ENCODE data around the gene SLC20A1.

Gene SLC20A1

GRCh38 chr2:112679484-112679883 is 33.7 kb downstream of the SLC20A1 start:
- Histone ChIP-seq H3K27ac (ENCODE audit: insufficient read depth, low read depth, low read length, poor library complexity, severe bottlenecking) (no peak overlapping the region), H3K9me3 (ENCODE audit: control insufficient read depth, low read length) (no peaks in the 10 kb centered on the region), H3K27me3 (ENCODE audit: control insufficient read depth, insufficient read depth, low read length, poor library complexity, severe bottlenecking) (no peaks in the 10 kb centered on the region), H3K4me1 (ENCODE audit: control insufficient read depth, insufficient read depth, low read length) (no peaks in the 10 kb centered on the region), H3K36me3 (ENCODE audit: control insufficient read depth, insufficient read depth, low read length) (no peaks in the 10 kb centered on the region), H3K4me3 (ENCODE audit: insufficient read depth, low read depth, low read length) (no peak overlapping the region)
- 78 to 85% methylated on average over 3 of the region's 3 CpGs for WGBS, 2 experiments

DNA sequence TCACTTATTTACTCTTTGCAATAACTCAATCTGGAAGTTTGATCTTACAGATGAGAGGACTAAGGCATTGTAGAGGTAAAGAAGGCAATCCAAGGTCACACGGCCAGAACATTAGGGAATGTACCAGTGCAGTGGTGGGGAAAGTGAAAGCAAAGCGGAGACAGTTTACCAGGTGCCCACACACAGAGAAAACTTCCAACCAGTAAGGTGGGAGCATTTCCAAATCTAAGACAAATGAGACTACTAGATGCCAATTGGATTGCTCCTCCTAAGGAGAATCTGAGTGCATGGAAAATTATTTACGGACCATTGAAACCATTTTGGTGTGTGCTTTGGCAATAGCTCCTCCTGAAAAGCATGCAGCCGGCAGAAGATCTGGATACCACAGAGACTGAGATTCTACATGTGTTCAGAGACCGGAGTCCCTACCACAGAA is 34.9 kb downstream of the SLC20A1 start:
- Histone ChIP-seq H3K9me3 (ENCODE audit: control insufficient read depth, low read length) (no peaks in the 10 kb centered on the region), H3K4me1 (ENCODE audit: control insufficient read depth, insufficient read depth, low read length) (no peaks in the 10 kb centered on the region), H3K4me3 (ENCODE audit: insufficient read depth, low read depth, low read length) (no peak overlapping the region), H3K36me3 (ENCODE audit: control insufficient read depth, insufficient read depth, low read length) (no peaks in the 10 kb centered on the region), H3K27ac (ENCODE audit: insufficient read depth, low read depth, low read length, poor library complexity, severe bottlenecking) (no peak overlapping the region), H3K27me3 (ENCODE audit: control insufficient read depth, insufficient read depth, low read length, poor library complexity, severe bottlenecking) (no peaks in the 10 kb centered on the region)
- 94 to 95% methylated on average over 5 of the region's 5 CpGs for WGBS, 2 experiments

GRCh38 chr2:112682101-112682500 is 36.4 kb downstream of the SLC20A1 start:
- Histone ChIP-seq H3K4me3 (ENCODE audit: insufficient read depth, low read depth, low read length) (no peak overlapping the region), H3K4me1 (ENCODE audit: control insufficient read depth, insufficient read depth, low read length) (no peaks in the 10 kb centered on the region), H3K36me3 (ENCODE audit: control insufficient read depth, insufficient read depth, low read length) (no peaks in the 10 kb centered on the region), H3K27me3 (ENCODE audit: control insufficient read depth, insufficient read depth, low read length, poor library complexity, severe bottlenecking) (no peaks in the 10 kb centered on the region), H3K27ac (ENCODE audit: insufficient read depth, low read depth, low read length, poor library complexity, severe bottlenecking) (no peak overlapping the region), H3K9me3 (ENCODE audit: control insufficient read depth, low read length) (no peaks in the 10 kb centered on the region)
- 90 to 94% methylated on average over 7 of the region's 7 CpGs for WGBS, 2 experiments

DNA sequence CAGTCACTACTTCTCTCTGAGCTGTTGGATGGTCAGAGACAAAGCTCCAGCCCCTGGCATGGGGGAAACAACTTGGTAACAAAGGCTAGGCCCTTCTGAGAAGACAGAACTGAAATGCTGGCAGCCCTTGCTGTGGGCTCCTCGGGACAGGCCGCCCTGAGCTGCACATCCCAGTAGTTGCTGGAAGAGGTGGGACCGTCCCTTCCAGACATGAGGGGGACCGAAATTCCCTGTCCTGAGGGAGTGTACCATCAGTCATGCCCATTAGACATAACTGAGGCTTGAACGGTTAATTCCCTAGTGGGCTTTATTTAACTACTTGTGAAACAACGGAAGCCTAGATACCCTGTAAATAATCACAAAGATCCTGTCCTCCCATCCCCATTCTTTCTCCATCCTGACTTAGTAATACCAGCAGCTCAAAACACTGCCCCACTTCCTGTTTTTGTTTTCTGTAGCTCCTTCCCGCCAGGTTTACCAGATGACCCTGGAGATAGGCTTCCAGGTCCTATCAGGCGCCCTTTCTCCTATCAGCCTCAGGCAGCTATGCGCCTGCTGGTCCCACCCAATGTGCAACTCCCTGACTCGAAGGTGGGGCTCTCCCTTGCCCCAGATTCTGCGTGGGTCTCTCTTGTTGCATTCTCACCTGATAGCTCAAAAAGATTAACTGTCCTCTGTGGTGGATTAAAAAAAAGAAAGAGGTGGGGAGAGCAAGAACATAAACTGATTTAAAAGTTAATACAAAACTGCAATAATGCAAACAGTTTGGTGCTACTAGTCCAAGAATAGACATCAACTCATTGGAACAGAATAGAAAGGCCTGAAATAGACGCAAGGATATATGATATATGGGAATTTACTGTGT is 38.0 kb downstream of the SLC20A1 start:
- Histone ChIP-seq H3K9me3 (ENCODE audit: control insufficient read depth, low read length) (no peaks in the 10 kb centered on the region), H3K27ac (ENCODE audit: insufficient read depth, low read depth, low read length, poor library complexity, severe bottlenecking) (no peak overlapping the region), H3K4me3 (ENCODE audit: insufficient read depth, low read depth, low read length) (no peak overlapping the region), H3K36me3 (ENCODE audit: control insufficient read depth, insufficient read depth, low read length) (no peaks in the 10 kb centered on the region), H3K4me1 (ENCODE audit: control insufficient read depth, insufficient read depth, low read length) (no peaks in the 10 kb centered on the region), H3K27me3 (ENCODE audit: control insufficient read depth, insufficient read depth, low read length, poor library complexity, severe bottlenecking) (no peaks in the 10 kb centered on the region)
- WGBS, 2 experiments, result 91 to 93% methylated on average over 11 to 12 of the region's 12 CpGs

- H3K4me3 ChIP-seq (ENCODE audit: insufficient read depth, low read depth, low read length), result no peak overlapping the region
- no peak overlapping the region for H3K27ac ChIP-seq (ENCODE audit: insufficient read depth, low read depth, low read length, poor library complexity, severe bottlenecking)
- no peaks in the 10 kb centered on the region for H3K9me3 ChIP-seq (ENCODE audit: control insufficient read depth, low read length)
- WGBS, 2 experiments, result 78 to 83% methylated on average over 2 of the region's 3 CpGs
- H3K4me1 ChIP-seq (ENCODE audit: control insufficient read depth, insufficient read depth, low read length), result no peaks in the 10 kb centered on the region
- no peaks in the 10 kb centered on the region for H3K27me3 ChIP-seq (ENCODE audit: control insufficient read depth, insufficient read depth, low read length, poor library complexity, severe bottlenecking)
- H3K36me3 ChIP-seq (ENCODE audit: control insufficient read depth, insufficient read depth, low read length), result no peaks in the 10 kb centered on the region
Measured at GRCh38 chr2:112684415-112684775, 38.7 kb downstream of the SLC20A1 start.

DNA sequence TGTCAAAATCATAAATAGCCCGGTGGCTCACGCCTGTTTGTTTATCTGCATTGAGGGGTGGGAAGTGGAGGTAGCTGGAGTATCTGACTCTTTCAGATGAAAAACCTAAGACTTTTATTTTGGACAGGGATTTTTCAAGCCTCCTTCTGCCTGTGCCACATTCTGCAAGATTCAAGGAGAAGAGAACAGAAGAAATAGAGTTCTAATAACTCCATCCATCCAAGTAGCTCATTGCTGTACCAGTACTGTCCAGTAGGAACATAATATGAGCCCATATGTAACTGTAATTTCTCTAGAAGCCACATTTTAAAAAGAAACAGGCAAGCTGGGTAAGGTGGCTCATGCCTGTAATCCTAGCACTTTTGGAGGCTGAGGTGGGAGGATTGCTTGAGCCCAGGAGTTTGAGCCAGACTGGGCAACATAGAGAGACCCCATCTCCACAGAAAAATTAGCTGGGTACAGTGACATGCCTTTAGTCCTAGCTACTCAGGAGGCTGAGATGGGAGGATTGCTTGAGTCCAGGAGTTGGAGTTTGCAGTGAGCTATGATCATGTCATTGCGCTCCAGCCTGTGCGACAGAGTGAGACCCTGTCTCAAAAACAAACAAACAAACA is 39.6 kb downstream of the SLC20A1 start:
- H3K27ac ChIP-seq (ENCODE audit: insufficient read depth, low read depth, low read length, poor library complexity, severe bottlenecking), result no peak overlapping the region
- no peak overlapping the region for H3K4me3 ChIP-seq (ENCODE audit: insufficient read depth, low read depth, low read length)
- no peaks in the 10 kb centered on the region for H3K36me3 ChIP-seq (ENCODE audit: control insufficient read depth, insufficient read depth, low read length)
- H3K27me3 ChIP-seq (ENCODE audit: control insufficient read depth, insufficient read depth, low read length, poor library complexity, severe bottlenecking), result no peaks in the 10 kb centered on the region
- 94% methylated on average over 2 to 4 of the region's 4 CpGs for WGBS, 2 experiments
- no peaks in the 10 kb centered on the region for H3K4me1 ChIP-seq (ENCODE audit: control insufficient read depth, insufficient read depth, low read length)
- no peaks in the 10 kb centered on the region for H3K9me3 ChIP-seq (ENCODE audit: control insufficient read depth, low read length)

- H3K27ac ChIP-seq (ENCODE audit: insufficient read depth, low read depth, low read length, poor library complexity, severe bottlenecking), result no peak overlapping the region
- no peaks in the 10 kb centered on the region for H3K4me1 ChIP-seq (ENCODE audit: control insufficient read depth, insufficient read depth, low read length)
- H3K36me3 ChIP-seq (ENCODE audit: control insufficient read depth, insufficient read depth, low read length), result no peaks in the 10 kb centered on the region
- no peaks in the 10 kb centered on the region for H3K27me3 ChIP-seq (ENCODE audit: control insufficient read depth, insufficient read depth, low read length, poor library complexity, severe bottlenecking)
- H3K4me3 ChIP-seq (ENCODE audit: insufficient read depth, low read depth, low read length), result no peak overlapping the region
- WGBS, 2 experiments, result 90% methylated on average over 14 to 15 of the region's 15 CpGs
- H3K9me3 ChIP-seq (ENCODE audit: control insufficient read depth, low read length), result no peaks in the 10 kb centered on the region
Measured at GRCh38 chr2:112686348-112687217, 40.8 kb downstream of the SLC20A1 start.

GRCh38 chr2:112687522-112687921 is 41.8 kb downstream of the SLC20A1 start:
- no peaks in the 10 kb centered on the region for H3K4me1 ChIP-seq (ENCODE audit: control insufficient read depth, insufficient read depth, low read length)
- no peaks in the 10 kb centered on the region for H3K36me3 ChIP-seq (ENCODE audit: control insufficient read depth, insufficient read depth, low read length)
- no peaks in the 10 kb centered on the region for H3K27me3 ChIP-seq (ENCODE audit: control insufficient read depth, insufficient read depth, low read length, poor library complexity, severe bottlenecking)
- no peaks in the 10 kb centered on the region for H3K9me3 ChIP-seq (ENCODE audit: control insufficient read depth, low read length)
- no peak overlapping the region for H3K4me3 ChIP-seq (ENCODE audit: insufficient read depth, low read depth, low read length)
- WGBS, 2 experiments, result 86 to 88% methylated on average over 5 to 6 of the region's 6 CpGs
- H3K27ac ChIP-seq (ENCODE audit: insufficient read depth, low read depth, low read length, poor library complexity, severe bottlenecking), result no peak overlapping the region

- Histone ChIP-seq H3K9me3 (ENCODE audit: control insufficient read depth, low read length) (no peaks in the 10 kb centered on the region), H3K4me3 (ENCODE audit: insufficient read depth, low read depth, low read length) (no peak overlapping the region), H3K36me3 (ENCODE audit: control insufficient read depth, insufficient read depth, low read length) (no peaks in the 10 kb centered on the region), H3K27ac (ENCODE audit: insufficient read depth, low read depth, low read length, poor library complexity, severe bottlenecking) (no peak overlapping the region), H3K4me1 (ENCODE audit: control insufficient read depth, insufficient read depth, low read length) (no peaks in the 10 kb centered on the region), H3K27me3 (ENCODE audit: control insufficient read depth, insufficient read depth, low read length, poor library complexity, severe bottlenecking) (no peaks in the 10 kb centered on the region)
- WGBS, 2 experiments, result 90 to 93% methylated on average over 14 of the region's 14 CpGs
Measured at GRCh38 chr2:112688086-112688880, 42.5 kb downstream of the SLC20A1 start.
